LNCaP clone FGC (cell line): ENCODE measurements around the gene STXBP1.

ENCODE experiments used
- DNase-seq: peaks from one replicate; pipeline ENCODE4 v3.0.0-alpha.2; 2011; ENCODE audit warnings: low read depth
- H3K4me3 ChIP-seq: 2 replicates; pipeline ENCODE4 v1.5.1; 2011; ENCODE audit warnings: mild to moderate bottlenecking, low read depth, low read length, control low read depth
- CTCF ChIP-seq: IDR thresholded peaks from 2 replicates; pipeline ENCODE4 v1.5.1; 2012; ENCODE audit warnings: mild to moderate bottlenecking; ENCODE audit not compliant: control insufficient read depth, insufficient read depth; ENCODE audit errors: extremely low read depth

The STXBP1 gene

GRCh38 chr9:127673234-127673633, 61.2 kb downstream of the STXBP1 start:
- TF ChIP-seq CTCF, result no peak
- no peak overlapping the region for H3K4me3 ChIP-seq
- no peak for DNase-seq

GRCh38 chr9:127676638-127677037, 64.6 kb downstream of the STXBP1 start:
- no peak overlapping the region for H3K4me3 ChIP-seq
- DNase-seq, result no peak
- no peak for TF ChIP-seq CTCF

GRCh38 chr9:127679506-127679905, 67.4 kb downstream of the STXBP1 start:
- H3K4me3 ChIP-seq, result no peak overlapping the region
- TF ChIP-seq CTCF, result no peak
- DNase-seq, result no peak

- TF ChIP-seq CTCF, result no peak
- DNase-seq, result no peak
- H3K4me3 ChIP-seq, result no peak overlapping the region
These were observed 68.1 kb downstream of the STXBP1 start for GRCh38 chr9:127680226-127680625.

- no peak overlapping the region for H3K4me3 ChIP-seq
- no peak for DNase-seq
- no peak for TF ChIP-seq CTCF
These were observed 68.8 kb downstream of the STXBP1 start for GRCh38 chr9:127680846-127681245.

GRCh38 chr9:127682351-127683136, 70.5 kb downstream of the STXBP1 start:
- DNase-seq, result peak; percentile 44
- no peak overlapping the region for H3K4me3 ChIP-seq
- no peak for TF ChIP-seq CTCF

- H3K4me3 ChIP-seq, result no peak overlapping the region
- TF ChIP-seq CTCF, result no peak
- no peak for DNase-seq
These were observed 71.6 kb downstream of the STXBP1 start for GRCh38 chr9:127683723-127684122.
